Osteoblast (primary cell): Measurements from ENCODE around the gene ADTRP. TPM values are rescaled to one million over a fixed set of nuclear protein-coding genes. Genes with fewer than 3 reads are reported as not detected.

Source experiments
- DNase-seq: peaks from one replicate; pipeline ENCODE4 v3.0.0; 2011; ENCODE audit warnings: low spot score, mixed read lengths; ENCODE audit not compliant: insufficient read length; ENCODE audit errors: missing footprints
- H2AFZ ChIP-seq: 2 replicates; pipeline ENCODE4 v1.6.0; 2011; ENCODE audit warnings: mild to moderate bottlenecking, low read length
- H3K27ac ChIP-seq: 2 replicates; pipeline ENCODE4 v1.5.1; 2011; ENCODE audit warnings: mild to moderate bottlenecking, low read depth, low read length, moderate library complexity
- H3K27me3 ChIP-seq: 2 replicates; pipeline ENCODE4 v1.6.0; 2012; ENCODE audit warnings: mild to moderate bottlenecking, control low read depth, inconsistent platforms, low read length, moderate library complexity; ENCODE audit not compliant: insufficient read depth
- H3K36me3 ChIP-seq: 2 replicates; pipeline ENCODE4 v1.5.1; 2011; ENCODE audit warnings: mild to moderate bottlenecking, low read length, control low read depth, moderate library complexity; ENCODE audit not compliant: insufficient read depth
- H3K4me1 ChIP-seq: 2 replicates; pipeline ENCODE4 v1.5.1; 2011; ENCODE audit warnings: mild to moderate bottlenecking, low read length, control low read depth, moderate library complexity; ENCODE audit not compliant: insufficient read depth
- H3K4me2 ChIP-seq: 2 replicates; pipeline ENCODE4 v1.6.0; 2011; ENCODE audit warnings: mild to moderate bottlenecking, low read length; ENCODE audit not compliant: insufficient read depth
- H3K4me3 ChIP-seq: fragments of 200-600 bp; sonication (generic); 3 replicates; pipeline ENCODE4 v1.5.1; 2012; ENCODE audit warnings: mild to moderate bottlenecking, low read length, inconsistent platforms; ENCODE audit not compliant: insufficient read depth
- H3K79me2 ChIP-seq: 2 replicates; pipeline ENCODE4 v1.6.0; 2012; ENCODE audit warnings: mild to moderate bottlenecking, low read length, control low read depth, inconsistent platforms; ENCODE audit not compliant: insufficient read depth
- H3K9me3 ChIP-seq: 2 replicates; pipeline ENCODE4 v1.5.1; 2011; ENCODE audit warnings: low read depth, low read length, control low read depth
- H4K20me1 ChIP-seq: 2 replicates; pipeline ENCODE4 v1.6.0; 2012; ENCODE audit warnings: mild to moderate bottlenecking, low read length, control low read depth; ENCODE audit not compliant: insufficient read depth
- CTCF ChIP-seq: IDR thresholded peaks from 2 replicates; pipeline ENCODE4 v1.5.1; 2011; ENCODE audit warnings: mild to moderate bottlenecking, low read depth, low read length, moderate library complexity; ENCODE audit errors: extremely low read depth
- total RNA-seq: library from RNA; depleted of rRNA; stranded (reverse); fragments of >200 nt; gene quantifications from 2 replicates; pipeline ENCODE4 v1.2.3, GENCODE V29; 2012

ADTRP gene
- total RNA-seq, 1 donor, result 0.72 TPM

- Histone ChIP-seq H3K36me3 (no peaks in the 10 kb centered on the region), H3K79me2 (no peaks in the 10 kb centered on the region), H3K4me3 (no peak overlapping the region), H3K4me1 (peaks cover 19% of the 10 kb centered on the region), H3K4me2 (no peak overlapping the region), H3K27ac (peak overlapping the region; percentile 55), H3K9me3 (no peaks in the 10 kb centered on the region), H4K20me1 (no peaks in the 10 kb centered on the region), H2AFZ (no peak overlapping the region), H3K27me3 (no peaks in the 10 kb centered on the region)
- DNase-seq, result no peak
- TF ChIP-seq CTCF, result no peak
Observed at GRCh38 chr6:11814819-11815218, 36.2 kb upstream of the ADTRP start.

GRCh38 chr6:11814106-11814505 lies 35.5 kb upstream of the ADTRP start:
- Histone ChIP-seq H3K27ac (no peak overlapping the region), H3K27me3 (no peaks in the 10 kb centered on the region), H3K4me2 (no peak overlapping the region), H2AFZ (no peak overlapping the region), H4K20me1 (no peaks in the 10 kb centered on the region), H3K4me1 (peaks cover 24% of the 10 kb centered on the region), H3K36me3 (no peaks in the 10 kb centered on the region), H3K9me3 (no peaks in the 10 kb centered on the region), H3K79me2 (no peaks in the 10 kb centered on the region), H3K4me3 (no peak overlapping the region)
- no peak for DNase-seq
- no peak for TF ChIP-seq CTCF

- Histone ChIP-seq H3K4me2 (no peak overlapping the region), H3K27me3 (no peaks in the 10 kb centered on the region), H3K36me3 (no peaks in the 10 kb centered on the region), H3K27ac (no peak overlapping the region), H3K9me3 (no peaks in the 10 kb centered on the region), H4K20me1 (no peaks in the 10 kb centered on the region), H3K79me2 (no peaks in the 10 kb centered on the region), H3K4me1 (peaks cover 24% of the 10 kb centered on the region), H3K4me3 (no peak overlapping the region), H2AFZ (no peak overlapping the region)
- DNase-seq, result no peak
- TF ChIP-seq CTCF, result no peak
Observed at GRCh38 chr6:11813606-11814005, 35.0 kb upstream of the ADTRP start.

- H2AFZ ChIP-seq, result no peak overlapping the region
- H3K9me3 ChIP-seq, result no peaks in the 10 kb centered on the region
- no peak overlapping the region for H3K27ac ChIP-seq
- no peak overlapping the region for H3K4me2 ChIP-seq
- DNase-seq, result no peak
- H4K20me1 ChIP-seq, result no peaks in the 10 kb centered on the region
- no peaks in the 10 kb centered on the region for H3K36me3 ChIP-seq
- H3K27me3 ChIP-seq, result no peaks in the 10 kb centered on the region
- H3K4me3 ChIP-seq, result no peak overlapping the region
- H3K79me2 ChIP-seq, result no peaks in the 10 kb centered on the region
- peaks cover 24% of the 10 kb centered on the region for H3K4me1 ChIP-seq
- no peak for TF ChIP-seq CTCF
Observed at GRCh38 chr6:11812951-11813350, 34.3 kb upstream of the ADTRP start.
